Measurements from ENCODE around the gene ROGDI.

The ROGDI gene

GRCh38 chr16:4797805-4798252 lies 4.6 kb downstream of the ROGDI start:
- TF ChIP-seq, protein P1, sequence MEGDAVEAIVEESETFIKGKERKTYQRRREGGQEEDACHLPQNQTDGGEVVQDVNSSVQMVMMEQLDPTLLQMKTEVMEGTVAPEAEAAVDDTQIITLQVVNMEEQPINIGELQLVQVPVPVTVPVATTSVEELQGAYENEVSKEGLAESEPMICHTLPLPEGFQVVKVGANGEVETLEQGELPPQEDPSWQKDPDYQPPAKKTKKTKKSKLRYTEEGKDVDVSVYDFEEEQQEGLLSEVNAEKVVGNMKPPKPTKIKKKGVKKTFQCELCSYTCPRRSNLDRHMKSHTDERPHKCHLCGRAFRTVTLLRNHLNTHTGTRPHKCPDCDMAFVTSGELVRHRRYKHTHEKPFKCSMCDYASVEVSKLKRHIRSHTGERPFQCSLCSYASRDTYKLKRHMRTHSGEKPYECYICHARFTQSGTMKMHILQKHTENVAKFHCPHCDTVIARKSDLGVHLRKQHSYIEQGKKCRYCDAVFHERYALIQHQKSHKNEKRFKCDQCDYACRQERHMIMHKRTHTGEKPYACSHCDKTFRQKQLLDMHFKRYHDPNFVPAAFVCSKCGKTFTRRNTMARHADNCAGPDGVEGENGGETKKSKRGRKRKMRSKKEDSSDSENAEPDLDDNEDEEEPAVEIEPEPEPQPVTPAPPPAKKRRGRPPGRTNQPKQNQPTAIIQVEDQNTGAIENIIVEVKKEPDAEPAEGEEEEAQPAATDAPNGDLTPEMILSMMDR (IDR thresholded peaks at IDR 0.05) = no peak
- Histone ChIP-seq H3K4me3 (no peak overlapping the region), H3K27ac (no peak overlapping the region)
- DNase-seq (ENCODE audit: low spot score) = no peak

DNA sequence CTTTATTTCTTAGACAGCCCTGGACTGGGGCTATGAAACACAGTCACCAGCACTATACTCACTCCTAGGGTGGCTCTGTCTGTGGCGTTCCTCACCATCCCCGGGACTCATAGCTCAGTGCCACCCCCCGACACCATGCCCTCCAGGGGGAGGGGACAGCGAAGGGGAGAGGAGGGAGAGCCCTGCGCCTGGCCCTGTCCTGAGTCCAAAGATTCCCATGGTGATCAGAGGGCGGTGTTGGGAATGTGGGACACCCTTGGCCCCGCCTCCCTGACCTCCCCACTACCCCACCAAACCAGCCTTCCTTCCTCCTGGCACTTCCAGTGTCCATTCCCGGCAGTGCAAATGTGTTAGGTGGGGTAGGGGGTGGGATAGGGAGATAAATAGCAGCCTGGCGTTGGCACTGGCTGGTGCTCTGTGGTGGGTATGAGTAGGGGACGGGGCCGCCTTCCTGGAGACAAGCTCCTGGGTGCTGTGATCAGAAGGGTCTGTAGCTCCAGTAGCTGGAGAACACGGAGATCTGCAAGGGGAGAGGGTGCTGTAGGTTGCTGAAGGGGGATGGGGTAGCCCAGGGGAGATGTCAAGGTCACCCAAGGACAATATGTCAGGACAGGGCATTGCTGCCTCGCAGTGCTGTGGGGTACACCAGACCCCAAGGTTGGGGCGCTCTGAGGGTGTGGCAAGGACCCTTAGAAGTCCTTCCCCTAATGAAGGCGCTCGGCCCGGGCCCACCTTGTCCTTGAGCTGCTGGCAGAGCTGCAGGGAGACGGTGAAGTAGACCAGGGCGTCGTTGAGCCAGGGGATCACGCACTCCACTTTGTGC lies 5.2 kb downstream of the ROGDI start:
- Histone ChIP-seq H3K4me3 (no peak overlapping the region), H3K27ac (no peak overlapping the region)
- no peak for DNase-seq (ENCODE audit: low spot score)
- TF ChIP-seq, protein P1 (IDR thresholded peaks at IDR 0.05) = no peak

- no peak overlapping the region for H3K27ac ChIP-seq
- no peak for DNase-seq (ENCODE audit: low spot score)
- no peak overlapping the region for H3K4me3 ChIP-seq
- TF ChIP-seq, protein P1 (IDR thresholded peaks at IDR 0.05) = no peak
Measured at GRCh38 chr16:4795828-4796572, 6.4 kb downstream of the ROGDI start.

DNA sequence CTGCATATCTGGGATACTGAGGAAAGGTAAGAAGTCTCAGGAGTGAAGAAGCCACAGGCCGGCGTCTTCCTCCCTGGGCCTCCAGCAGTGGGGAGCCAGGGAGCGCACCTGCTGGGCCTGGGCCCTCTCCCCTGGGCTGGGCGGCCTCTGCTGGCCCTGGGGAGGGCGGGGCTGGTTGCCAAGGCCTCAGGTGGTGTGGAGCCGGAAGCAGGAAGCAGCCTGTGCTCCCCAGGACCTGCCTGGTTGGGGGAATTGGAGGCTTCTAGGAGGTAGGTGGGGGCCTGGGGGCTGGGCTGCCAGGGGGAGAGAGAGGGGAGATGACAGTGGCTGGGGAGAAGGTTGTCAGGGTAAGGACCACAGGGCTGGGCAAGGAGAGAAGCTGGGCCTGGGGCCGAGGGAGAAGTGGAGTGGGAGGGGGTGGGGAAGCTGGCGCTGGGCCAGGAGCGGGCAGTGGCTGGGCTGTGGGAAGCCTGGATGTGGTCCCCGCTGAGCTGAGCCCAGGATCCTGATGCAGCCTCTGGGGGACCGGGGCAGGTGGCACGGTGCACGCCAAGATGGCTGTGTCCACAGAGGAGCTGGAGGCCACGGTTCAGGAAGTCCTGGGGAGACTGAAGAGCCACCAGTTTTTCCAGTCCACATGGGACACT lies 7.1 kb downstream of the ROGDI start, which contains the start of gene SMIM22:
Gene SMIM22, plus strand, starts transcription at position 189 of the 647 bp plus-strand sequence. Its CDS starts 366 bp downstream, at position 555.
- TF ChIP-seq, protein P1 (IDR thresholded peaks at IDR 0.05) = no peak
- Histone ChIP-seq H3K4me3 (no peak within 1 kb of the TSS), H3K27ac (no peak within 1 kb of the TSS)
- no peak for DNase-seq (ENCODE audit: low spot score)

DNA sequence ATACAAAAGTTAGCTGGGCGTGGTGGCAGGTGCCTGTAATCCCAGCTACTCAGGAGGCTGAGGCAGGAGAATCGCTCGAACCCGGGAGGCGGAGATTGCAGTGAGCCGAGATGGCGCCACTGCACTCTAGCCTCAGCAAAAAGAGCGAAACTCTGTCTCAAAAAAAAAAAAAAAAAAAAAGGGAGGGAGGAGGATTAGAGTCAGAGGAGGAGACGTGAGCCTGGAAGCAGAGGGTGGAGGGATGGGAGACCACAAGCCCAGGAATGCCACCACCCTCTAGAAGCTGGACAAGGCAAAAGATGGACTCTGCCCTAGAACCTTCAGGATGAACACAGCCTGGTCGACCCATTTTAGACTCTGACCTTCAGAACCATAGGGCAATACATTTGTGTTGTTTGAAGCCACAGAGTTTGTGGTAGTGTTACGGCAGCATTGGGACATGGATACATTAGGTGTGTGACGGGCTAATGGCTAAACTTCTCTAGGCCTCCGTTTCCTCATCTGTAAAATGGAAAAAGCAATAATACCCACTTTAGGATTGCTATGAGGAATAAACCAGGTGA lies 9.4 kb downstream of the ROGDI start:
- H3K27ac ChIP-seq = no peak overlapping the region
- no peak overlapping the region for H3K4me3 ChIP-seq
- TF ChIP-seq, protein P1 (IDR thresholded peaks at IDR 0.05) = no peak
- DNase-seq (ENCODE audit: low spot score) = no peak

DNA sequence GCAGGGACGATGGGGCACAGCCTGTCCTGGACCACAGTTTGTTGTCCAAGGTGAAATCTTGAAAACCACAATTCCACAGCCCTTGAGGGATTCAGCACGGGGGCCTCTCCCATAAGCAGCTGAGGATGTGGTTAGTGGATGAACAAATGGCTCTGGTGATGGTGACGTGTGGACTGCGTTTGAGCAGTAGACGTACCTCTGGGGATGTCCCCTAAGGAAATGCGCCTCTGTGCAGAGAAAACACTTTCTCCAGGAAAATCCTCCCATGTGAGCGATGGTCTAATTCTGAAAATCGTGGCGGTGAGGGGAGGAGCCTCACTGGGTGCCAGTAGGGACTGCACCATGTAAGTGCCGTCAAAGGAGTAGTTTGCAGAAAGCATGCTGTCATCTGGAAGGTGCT lies 11.6 kb downstream of the ROGDI start:
- TF ChIP-seq, protein P1 (IDR thresholded peaks at IDR 0.05) = no peak
- no peak for DNase-seq (ENCODE audit: low spot score)
- H3K4me3 ChIP-seq = no peak overlapping the region
- H3K27ac ChIP-seq = no peak overlapping the region

All from coronary artery (tissue), 2 donors.